Naive thymus-derived CD4-positive, alpha-beta T cell (primary cell): ENCODE results near the gene PTPN1. TPM values are rescaled to one million over a fixed set of nuclear protein-coding genes. Genes with fewer than 3 reads are reported as not detected.

Experiments
- ATAC-seq: fragments of 150-1000 bp; cut with Tn5 transposase; 2 replicates; pipeline ENCODE4 v1.10.0; 2021; ENCODE audit warnings: mild to moderate bottlenecking, moderate library complexity
- CTCF ChIA-PET: fragments of 350-600 bp; sonication (Branson Sonifier 250); formaldehyde crosslinking; loops from one replicate; lab custom pipeline; 2021; ENCODE audit warnings: antibody characterized with exemption; lab: Charles Lee
- POLR2A ChIA-PET: fragments of 350-600 bp; sonication (Branson Sonifier 250); formaldehyde crosslinking; loops from one replicate; lab custom pipeline; 2021; ENCODE audit warnings: antibody characterized with exemption, inconsistent platforms; lab: Charles Lee
- DNase-seq, 9 donors: peaks; one replicate each; pipeline versions ENCODE4 v3.0.0 to v3.0.0-alpha.2; 2020 to 2022; ENCODE audit warnings: mixed read lengths in 1 of 9
- H3K27ac ChIP-seq: one replicate; pipeline ENCODE4 v1.7.0; 2013; ENCODE audit warnings: mild to moderate bottlenecking, low read depth, low read length, moderate library complexity
- H3K27me3 ChIP-seq, 2 donors: one replicate each; pipeline ENCODE4 v1.7.0; 2013; ENCODE audit warnings: low read length in 2 of 2, mild to moderate bottlenecking in 2 of 2, moderate library complexity in 2 of 2; ENCODE audit not compliant: control insufficient read depth in 2 of 2, insufficient read depth in 2 of 2
- H3K36me3 ChIP-seq, 3 experiments: 1 replicate in 2 of 3; 2 replicates in 1 of 3; pipeline ENCODE4 v1.7.0; 2013; ENCODE audit warnings: low read length in 3 of 3, mild to moderate bottlenecking in 3 of 3, moderate library complexity in 1 of 3; ENCODE audit not compliant: insufficient read depth in 3 of 3, control insufficient read depth in 2 of 3
- H3K4me1 ChIP-seq, 2 donors: one replicate each; pipeline ENCODE4 v1.7.0; 2013; ENCODE audit warnings: low read length in 2 of 2, mild to moderate bottlenecking in 2 of 2, moderate library complexity in 1 of 2; ENCODE audit not compliant: control insufficient read depth in 2 of 2, insufficient read depth in 2 of 2
- H3K4me3 ChIP-seq: 2 replicates; pipeline ENCODE4 v1.7.0; 2013; ENCODE audit warnings: mild to moderate bottlenecking, low read length
- H3K9me3 ChIP-seq, 3 experiments: 1 replicate in 2 of 3; 2 replicates in 1 of 3; pipeline ENCODE4 v1.7.0; 2013; ENCODE audit warnings: low read length in 3 of 3; ENCODE audit not compliant: control insufficient read depth in 2 of 3
- H3K27ac Mint-ChIP-seq, 9 donors: one replicate each; pipeline ENCODE4 v1.8.0; 2020 to 2022; ENCODE audit warnings: mixed read lengths in 9 of 9, mild to moderate bottlenecking in 8 of 9, moderate library complexity in 5 of 9, inconsistent platforms in 2 of 9
- H3K27me3 Mint-ChIP-seq, 5 donors: one replicate each; pipeline ENCODE4 v1.8.0; 2021 to 2022; ENCODE audit warnings: mixed read lengths in 5 of 5, mild to moderate bottlenecking in 1 of 5
- H3K36me3 Mint-ChIP-seq, 5 donors: one replicate each; pipeline ENCODE4 v1.8.0; 2020 to 2022; ENCODE audit warnings: mixed read lengths in 5 of 5, mild to moderate bottlenecking in 3 of 5, inconsistent platforms in 1 of 5
- H3K4me1 Mint-ChIP-seq, 7 donors: one replicate each; pipeline ENCODE4 v1.8.0; 2020 to 2022; ENCODE audit warnings: mixed read lengths in 7 of 7, mild to moderate bottlenecking in 3 of 7, inconsistent platforms in 1 of 7
- H3K4me3 Mint-ChIP-seq, 10 donors: one replicate each; pipeline ENCODE4 v1.8.0; 2020 to 2022; ENCODE audit warnings: mild to moderate bottlenecking in 10 of 10, mixed read lengths in 10 of 10, moderate library complexity in 6 of 10, inconsistent platforms in 2 of 10
- H3K9me3 Mint-ChIP-seq, 11 donors: one replicate each; pipeline ENCODE4 v1.8.0; 2020 to 2022; ENCODE audit warnings: mixed read lengths in 11 of 11, mild to moderate bottlenecking in 4 of 11, inconsistent platforms in 1 of 11, moderate library complexity in 1 of 11
- intact Hi-C, 2 donors: fragments of 100-400 bp; cut with micrococcal nuclease; formaldehyde crosslinking; loops; one replicate each; pipeline ENCODE4 v1.15.1; 2023
- polyA plus RNA-seq, 2 donors: library from polyadenylated mRNA; unstranded; fragments of 300-500 nt; fragmentation: Illumina TruSeq; gene quantifications; one replicate each; pipeline ENCODE4 v1.2.3, GENCODE V29; 2021
- total RNA-seq, 6 experiments: library from RNA in 5 of 6; stranded (reverse) in 5 of 6; gene quantifications; 1 replicate in 5 of 6; 2 replicates in 1 of 6; pipeline ENCODE4 v1.2.3 and lab custom pipeline; 2021 to 2026

PTPN1 gene
- total and polyA plus RNA-seq, 7 experiments from 2014 or later = 30.4 to 80.5 (median 59.7) TPM

GRCh38 chr20:50608750-50609104 is 98.5 kb downstream of the PTPN1 start:
- no peaks in the 10 kb centered on the region for H3K9me3 Mint-ChIP-seq
- Histone ChIP-seq H3K36me3 (no peaks in the 10 kb centered on the region), H3K9me3 (no peaks in the 10 kb centered on the region), H3K27me3 (no peaks in the 10 kb centered on the region), H3K4me3 (no peak overlapping the region), H3K4me1 (no peaks in the 10 kb centered on the region), H3K27ac (no peak overlapping the region)
- DNase-seq (no peak), ATAC-seq (no peak)
- no peaks in the 10 kb centered on the region for H3K36me3 Mint-ChIP-seq
- H3K4me1 Mint-ChIP-seq = no peaks in the 10 kb centered on the region
- CTCF ChIA-PET = no interaction called here
- H3K27me3 Mint-ChIP-seq = peaks cover 0 to 6% (median 0%) of the 10 kb centered on the region in 5 donors
- no peak overlapping the region for H3K4me3 Mint-ChIP-seq
- intact Hi-C loops = no loop called here
- no peak overlapping the region for H3K27ac Mint-ChIP-seq
- POLR2A ChIA-PET = no interaction called here

DNA sequence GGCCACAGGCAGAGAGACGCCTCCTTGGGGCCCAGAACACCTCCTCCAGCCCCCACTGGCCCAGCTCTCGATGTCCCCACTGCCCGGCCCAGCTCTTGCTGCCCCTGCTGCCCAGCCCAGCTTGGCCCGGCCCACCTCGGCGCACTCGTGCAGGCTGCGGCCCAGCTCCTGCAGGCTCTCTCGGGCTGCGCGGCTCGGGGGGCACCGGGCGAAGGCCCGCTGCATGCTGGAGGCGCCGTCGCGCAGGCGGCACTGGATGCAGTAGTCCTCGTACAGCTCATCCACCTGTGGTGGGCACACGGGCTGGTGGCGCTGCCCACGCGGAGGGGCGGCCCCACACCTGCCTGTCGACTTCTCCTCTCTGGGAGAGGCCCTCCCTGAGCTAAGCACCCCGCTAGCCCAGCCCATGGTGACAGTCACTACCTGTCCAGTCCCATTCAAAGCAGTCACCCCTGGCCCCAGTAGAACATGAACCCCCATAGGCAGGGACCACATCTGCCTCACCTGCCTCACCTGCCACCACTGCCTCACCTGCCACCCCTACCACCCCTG is 99.3 kb downstream of the PTPN1 start:
- Histone ChIP-seq H3K36me3 (no peaks in the 10 kb centered on the region), H3K9me3 (no peaks in the 10 kb centered on the region), H3K4me1 (no peaks in the 10 kb centered on the region), H3K4me3 (no peak overlapping the region), H3K27me3 (no peaks in the 10 kb centered on the region), H3K27ac (no peak overlapping the region)
- ATAC-seq = no peak
- intact Hi-C loops = no loop called here
- H3K36me3 Mint-ChIP-seq = no peaks in the 10 kb centered on the region
- H3K4me1 Mint-ChIP-seq = no peaks in the 10 kb centered on the region
- no peaks in the 10 kb centered on the region for H3K9me3 Mint-ChIP-seq
- H3K27me3 Mint-ChIP-seq = peaks cover 0 to 6% (median 0%) of the 10 kb centered on the region in 5 donors
- ChIA-PET POLR2A (no interaction called here), CTCF (no interaction called here)
- no peak overlapping the region for H3K27ac Mint-ChIP-seq
- no peak overlapping the region for H3K4me3 Mint-ChIP-seq
- no peak for DNase-seq

DNA sequence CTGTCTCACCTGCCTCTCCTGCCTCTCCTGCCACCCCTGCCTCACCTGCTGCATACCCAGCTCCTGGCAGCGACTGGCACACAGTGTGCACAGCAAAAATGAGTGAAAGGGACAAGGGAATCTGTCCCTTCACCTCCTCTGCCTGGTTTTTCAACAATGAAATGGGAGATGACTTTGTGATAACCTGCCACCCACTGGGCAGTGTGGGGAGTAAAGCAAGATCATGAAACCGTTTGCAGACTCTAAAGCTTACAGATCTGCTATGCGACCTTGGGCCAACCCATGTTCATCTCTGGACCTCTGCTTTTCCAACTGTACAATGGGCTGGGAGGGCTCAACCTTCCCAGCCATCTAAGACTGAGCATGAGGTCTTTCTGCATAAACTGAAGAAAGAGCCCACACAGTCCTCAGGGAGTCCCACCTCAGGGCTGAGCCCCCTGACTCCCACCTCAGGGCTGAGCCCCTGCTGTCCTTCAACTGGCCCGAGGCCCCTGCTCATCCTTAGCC is 100.1 kb downstream of the PTPN1 start:
- no peaks in the 10 kb centered on the region for H3K4me1 ChIP-seq
- Mint-ChIP-seq H3K4me3 (no peak overlapping the region), H3K36me3 (no peaks in the 10 kb centered on the region), H3K4me1 (no peaks in the 10 kb centered on the region), H3K9me3 (no peaks in the 10 kb centered on the region), H3K27me3 (peaks cover 0 to 6% (median 0%) of the 10 kb centered on the region in 5 donors), H3K27ac (no peak overlapping the region)
- no peak overlapping the region for H3K27ac ChIP-seq
- POLR2A ChIA-PET = no interaction called here
- DNase-seq (no peak), ATAC-seq (no peak)
- no peaks in the 10 kb centered on the region for H3K27me3 ChIP-seq
- H3K36me3 ChIP-seq = no peaks in the 10 kb centered on the region
- no peaks in the 10 kb centered on the region for H3K9me3 ChIP-seq
- CTCF ChIA-PET = no interaction called here
- intact Hi-C loops = no loop called here
- H3K4me3 ChIP-seq = no peak overlapping the region

- Mint-ChIP-seq H3K36me3 (no peaks in the 10 kb centered on the region), H3K27ac (no peak overlapping the region), H3K4me3 (no peak overlapping the region), H3K4me1 (no peaks in the 10 kb centered on the region), H3K9me3 (no peaks in the 10 kb centered on the region), H3K27me3 (peaks cover 0 to 6% (median 0%) of the 10 kb centered on the region in 5 donors)
- DNase-seq (no peak), ATAC-seq (no peak)
- CTCF ChIA-PET = no interaction called here
- Histone ChIP-seq H3K36me3 (no peaks in the 10 kb centered on the region), H3K27me3 (no peaks in the 10 kb centered on the region), H3K9me3 (no peaks in the 10 kb centered on the region), H3K27ac (no peak overlapping the region), H3K4me3 (no peak overlapping the region), H3K4me1 (no peaks in the 10 kb centered on the region)
- POLR2A ChIA-PET = interaction anchor here (0.7 kb wide), 1 partner anchor 266 kb away, joined by 3 read pairs; no protein-coding TSS in a partner anchor
- intact Hi-C loops = no loop called here
Measured at GRCh38 chr20:50611128-50611810, 101.1 kb downstream of the PTPN1 start.

DNA sequence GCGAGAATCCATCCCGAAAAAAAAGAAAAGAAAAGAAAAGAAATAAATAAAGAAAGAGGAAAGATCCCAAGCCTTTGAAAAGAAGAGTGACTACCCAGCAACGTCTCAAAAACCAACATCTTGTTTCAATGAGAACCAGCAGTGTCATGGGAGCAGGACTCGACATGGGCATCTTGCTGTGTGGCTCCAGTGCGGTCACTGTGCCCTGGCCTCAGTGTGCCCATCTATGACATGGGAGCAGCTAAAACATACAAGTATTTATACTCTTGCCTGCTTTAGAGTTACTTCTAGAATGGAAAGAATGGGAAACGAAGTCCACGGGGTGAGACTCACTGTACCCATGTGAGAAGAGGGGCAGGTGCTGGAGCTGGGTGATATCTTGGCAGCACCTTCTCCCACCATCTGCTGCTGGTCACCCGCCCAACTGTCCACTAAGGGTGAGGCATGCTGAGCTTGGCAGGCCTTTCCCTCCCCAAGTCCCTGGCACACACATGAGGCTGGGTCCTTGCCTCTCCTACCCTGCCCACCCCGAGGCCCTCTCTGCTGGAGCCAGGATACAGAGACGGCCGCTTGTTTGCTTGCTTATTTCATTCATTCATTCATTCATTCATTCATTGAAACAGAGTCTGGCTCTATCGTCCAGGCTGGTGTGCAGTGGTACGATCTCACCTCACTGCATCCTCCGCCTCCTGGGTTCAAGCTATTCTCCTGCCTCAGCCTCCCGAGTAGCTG is 103.4 kb downstream of the PTPN1 start:
- no peaks in the 10 kb centered on the region for H3K9me3 ChIP-seq
- no peak for ATAC-seq
- CTCF ChIA-PET = no interaction called here
- H3K36me3 ChIP-seq = no peaks in the 10 kb centered on the region
- Mint-ChIP-seq H3K36me3 (no peaks in the 10 kb centered on the region), H3K27ac (no peak overlapping the region), H3K27me3 (no peaks in the 10 kb centered on the region), H3K4me3 (no peak overlapping the region), H3K9me3 (no peaks in the 10 kb centered on the region), H3K4me1 (peaks cover 0 to 3% (median 0%) of the 10 kb centered on the region in 7 donors)
- intact Hi-C loops = no loop called here
- H3K4me1 ChIP-seq = no peaks in the 10 kb centered on the region
- no peak overlapping the region for H3K27ac ChIP-seq
- H3K4me3 ChIP-seq = no peak overlapping the region
- POLR2A ChIA-PET = no interaction called here
- no peak for DNase-seq
- H3K27me3 ChIP-seq = no peaks in the 10 kb centered on the region

DNA sequence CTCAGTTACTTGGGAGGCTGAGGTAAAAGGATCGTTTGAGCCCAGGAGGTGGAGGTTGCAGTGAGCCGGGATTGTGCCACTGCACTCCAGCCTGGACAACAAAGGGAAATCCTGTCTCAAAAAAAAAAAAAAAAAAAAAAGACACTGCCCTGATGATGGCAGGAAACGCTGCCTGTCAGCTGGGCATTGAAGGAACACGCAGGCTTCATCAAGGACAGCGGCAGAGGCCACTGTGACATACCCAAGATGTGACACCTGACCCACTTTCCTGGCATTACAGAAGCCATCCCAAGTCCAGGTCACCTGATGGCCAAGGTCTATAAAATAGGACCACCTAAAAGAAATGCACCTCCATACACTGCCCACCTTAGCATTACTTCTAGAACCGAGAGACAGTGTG is 105.2 kb downstream of the PTPN1 start:
- no peaks in the 10 kb centered on the region for H3K36me3 Mint-ChIP-seq
- DNase-seq = no peak
- H3K36me3 ChIP-seq = no peaks in the 10 kb centered on the region
- H3K4me3 Mint-ChIP-seq = no peak overlapping the region
- no peak overlapping the region for H3K27ac Mint-ChIP-seq
- H3K9me3 ChIP-seq = no peaks in the 10 kb centered on the region
- ChIA-PET POLR2A (no interaction called here), CTCF (no interaction called here)
- H3K27ac ChIP-seq = no peak overlapping the region
- no peaks in the 10 kb centered on the region for H3K27me3 Mint-ChIP-seq
- no peak for ATAC-seq
- peaks cover 0 to 3% (median 0%) of the 10 kb centered on the region in 7 donors for H3K4me1 Mint-ChIP-seq
- no peaks in the 10 kb centered on the region for H3K4me1 ChIP-seq
- intact Hi-C loops = no loop called here
- no peak overlapping the region for H3K4me3 ChIP-seq
- H3K27me3 ChIP-seq = no peaks in the 10 kb centered on the region
- peaks cover 0 to 4% (median 0%) of the 10 kb centered on the region in 11 donors for H3K9me3 Mint-ChIP-seq
